T47D (cell line): ENCODE measurements around the gene FOXR1.

Source experiments
- DNase-seq, 2 experiments: peaks; one replicate each; pipeline versions ENCODE4 v3.0.0 to v3.0.0-alpha.2; 2011 to 2012; ENCODE audit warnings: low read depth in 1 of 2, low spot score in 1 of 2
- JUND ChIP-seq: IDR thresholded peaks from 2 replicates; pipeline ENCODE4 v1.6.1; 2012; ENCODE audit warnings: low read depth
- in situ Hi-C: cut with HindIII; loops from 2 replicates; pipeline ENCODE4 v1.10.0; 2016; ENCODE audit warnings: low sequenced_read_pairs, low pct_unique_long_range_greater_than_20kb

Gene FOXR1

GRCh38 chr11:118971646-118972045, at the start of gene FOXR1:
Gene FOXR1 (plus strand): TSS chr11:118971761. CDS start chr11:118971932, 171 bp downstream.
- no peak for DNase-seq
- in situ Hi-C loops, result no loop called here
- TF ChIP-seq JUND, result no peak

- peak; percentile 65 to 94 for DNase-seq
- in situ Hi-C loops, result no loop called here
- TF ChIP-seq JUND, result no peak
Measured at GRCh38 chr11:118921929-118922744, 49.4 kb upstream of the FOXR1 start.

- no peak for TF ChIP-seq JUND
- DNase-seq, result no peak
- in situ Hi-C loops, result no loop called here
Measured at GRCh38 chr11:118922745-118923627, 48.6 kb upstream of the FOXR1 start.

DNA sequence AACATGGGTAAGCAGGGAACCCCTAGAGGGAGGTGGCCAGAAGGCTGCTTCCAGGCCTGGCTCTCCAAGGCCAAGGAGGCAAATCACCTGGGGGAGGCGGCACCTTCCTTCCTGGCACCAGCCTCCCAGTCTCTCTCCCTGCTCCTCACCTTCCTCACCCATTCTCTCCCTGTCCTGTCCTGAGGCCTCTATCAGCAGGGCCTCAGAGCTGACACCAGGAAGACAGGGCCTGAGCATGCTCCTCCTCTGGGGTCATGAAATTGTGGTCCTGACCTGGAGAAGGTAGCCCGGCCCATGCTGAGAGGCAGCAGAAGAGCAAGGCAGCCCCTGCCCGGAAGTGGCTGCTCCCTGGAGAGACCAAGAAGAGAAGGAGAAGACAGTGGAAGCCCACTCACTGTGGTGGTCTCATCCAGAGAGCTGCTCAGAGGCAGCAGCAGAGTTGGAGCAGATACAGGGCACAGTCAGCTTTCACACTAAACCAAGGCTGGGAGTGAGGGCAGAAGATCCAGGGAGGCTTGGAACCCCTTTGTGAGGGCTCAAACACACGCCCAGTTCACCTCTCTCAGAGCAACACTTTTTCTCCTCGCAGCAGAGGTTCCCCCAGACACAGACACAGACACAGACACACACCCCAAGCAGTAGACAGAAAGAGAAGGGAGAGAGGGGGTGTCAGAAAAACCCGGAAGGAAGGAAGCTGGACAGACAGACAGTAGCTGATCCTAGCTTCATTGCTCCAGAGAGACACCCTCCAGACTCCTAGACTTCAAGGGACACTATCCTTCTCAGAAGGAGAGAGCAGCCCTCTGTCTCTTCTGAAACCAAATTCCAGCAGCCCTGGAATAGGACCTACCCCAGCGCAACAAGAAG, 47.6 kb upstream of the FOXR1 start:
- in situ Hi-C loops, result no loop called here

DNA sequence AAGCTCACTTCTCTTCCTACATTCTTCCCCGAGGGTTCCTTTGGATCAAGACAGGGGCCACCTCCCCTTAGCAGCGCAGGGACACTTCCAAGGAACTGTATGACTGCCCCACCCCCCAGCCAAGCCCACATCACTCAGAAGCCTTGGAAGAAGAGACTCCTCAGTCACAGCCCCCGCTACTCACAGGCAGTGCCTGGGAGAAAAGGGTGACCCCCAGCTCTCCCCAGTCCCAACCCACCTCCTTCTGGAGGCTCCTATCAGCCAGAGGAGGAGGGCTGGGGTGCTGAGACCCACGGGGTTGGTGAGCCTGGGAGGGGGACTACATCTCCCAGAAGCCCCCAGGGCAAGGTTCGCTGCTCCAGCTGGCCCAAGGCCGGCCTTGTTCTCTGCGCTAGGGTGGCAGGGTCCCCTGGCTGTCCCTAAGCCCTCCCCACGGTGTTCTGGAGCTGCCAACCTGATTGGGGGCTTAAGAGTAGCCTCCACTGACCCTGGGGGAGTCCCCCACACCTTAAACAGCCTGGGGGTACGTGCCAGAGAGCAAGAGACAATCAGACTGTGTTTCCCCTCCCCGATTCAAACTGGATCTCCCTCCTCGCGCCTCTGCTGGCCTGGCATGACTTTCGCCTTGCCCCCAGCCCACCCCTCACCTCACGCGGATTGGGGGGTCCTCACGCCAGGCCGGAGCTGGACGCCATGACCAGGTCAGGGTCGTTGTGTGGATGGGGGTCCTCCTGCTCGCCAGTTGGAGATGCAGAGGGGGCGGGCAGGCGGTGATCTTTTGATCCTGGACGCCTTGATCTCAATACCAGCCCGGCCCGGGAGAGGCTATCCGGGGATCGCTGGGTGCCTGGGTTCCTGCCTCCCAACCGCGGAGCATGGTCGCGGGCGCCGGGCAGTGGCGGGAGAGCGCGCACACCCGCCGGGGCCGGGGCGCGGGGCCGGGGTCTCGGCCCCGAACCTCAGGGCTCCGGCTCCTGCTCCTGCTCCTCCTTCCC, 46.7 kb upstream of the FOXR1 start:
- peak in 1 of 2 experiments; percentile 61 for DNase-seq
- TF ChIP-seq JUND, result no peak
- in situ Hi-C loops, result no loop called here

More for the DNA sequence above, 47.6 kb upstream of the FOXR1 start:
- no peak for TF ChIP-seq JUND
- DNase-seq, result peak in 1 of 2 experiments; percentile 52

DNA sequence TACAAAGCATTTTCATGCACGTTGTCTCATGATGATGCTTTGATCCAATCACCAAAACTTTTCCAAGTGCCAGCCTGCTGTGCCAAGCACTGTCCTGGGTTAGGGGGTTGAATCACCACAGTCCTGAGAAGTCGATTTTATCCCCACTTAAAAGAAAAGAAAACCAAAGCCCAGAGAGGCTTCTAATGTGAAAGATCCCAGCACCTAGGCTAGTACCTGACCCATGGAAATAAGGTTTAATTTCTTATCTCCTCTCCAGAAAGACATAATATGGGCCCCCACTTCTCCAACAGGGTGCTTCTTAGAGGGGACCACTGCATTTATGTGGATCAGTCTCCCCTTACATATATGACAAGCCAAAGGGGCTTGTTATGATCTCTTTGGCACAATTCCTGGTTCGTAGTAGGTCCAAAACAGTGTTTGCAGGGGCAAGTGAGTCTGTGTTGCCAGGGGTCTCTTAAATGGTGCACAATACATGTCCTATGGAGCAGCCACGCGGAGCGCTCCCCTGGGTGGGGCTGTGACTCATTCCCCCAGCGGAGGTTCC, 43.9 kb upstream of the FOXR1 start:
- no peak for TF ChIP-seq JUND
- no peak for DNase-seq
- in situ Hi-C loops, result no loop called here

DNA sequence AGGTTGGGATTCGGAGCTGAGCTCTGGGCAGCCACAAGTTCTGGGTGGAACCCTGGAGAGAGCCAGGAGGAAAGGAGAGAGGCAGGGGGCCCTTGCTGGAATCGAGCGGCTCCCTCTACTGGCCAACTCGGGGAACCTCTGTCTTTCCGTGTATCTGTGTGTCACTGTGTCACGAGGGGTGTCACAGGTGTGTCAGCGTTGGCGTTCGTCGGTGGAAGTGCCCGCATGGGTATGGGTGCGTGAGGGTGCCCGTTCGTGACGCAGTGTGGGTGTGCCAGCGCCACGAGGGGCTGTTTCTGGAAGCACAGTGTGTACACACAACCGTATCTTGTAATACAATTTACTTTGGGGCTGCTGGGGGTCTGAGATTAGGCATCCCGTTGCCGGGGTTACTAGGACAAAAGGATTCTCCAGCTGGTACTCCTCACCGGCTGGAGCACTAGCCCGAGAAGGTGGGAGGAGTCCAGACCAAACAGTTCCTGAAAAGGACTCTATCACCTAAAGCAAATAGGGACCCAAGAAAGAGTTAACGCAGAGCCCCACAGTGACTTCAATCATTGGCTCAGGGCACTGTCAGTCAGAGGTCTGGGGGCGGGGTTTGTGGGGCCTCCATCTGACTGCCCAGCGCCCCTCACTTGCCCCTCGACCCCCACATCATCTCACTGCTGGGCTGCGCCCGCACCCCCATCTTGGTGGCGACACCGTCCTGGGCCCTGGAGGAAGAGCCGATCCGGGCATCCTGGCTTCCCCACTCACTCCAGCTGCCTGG, 43.3 kb upstream of the FOXR1 start:
- in situ Hi-C loops, result no loop called here
- TF ChIP-seq JUND, result no peak
- DNase-seq, result peak; percentile 95 to 98

GRCh38 chr11:118928870-118929500, 42.6 kb upstream of the FOXR1 start:
- in situ Hi-C loops, result no loop called here
- DNase-seq, result peak in 1 of 2 experiments; percentile 82
- no peak for TF ChIP-seq JUND

DNA sequence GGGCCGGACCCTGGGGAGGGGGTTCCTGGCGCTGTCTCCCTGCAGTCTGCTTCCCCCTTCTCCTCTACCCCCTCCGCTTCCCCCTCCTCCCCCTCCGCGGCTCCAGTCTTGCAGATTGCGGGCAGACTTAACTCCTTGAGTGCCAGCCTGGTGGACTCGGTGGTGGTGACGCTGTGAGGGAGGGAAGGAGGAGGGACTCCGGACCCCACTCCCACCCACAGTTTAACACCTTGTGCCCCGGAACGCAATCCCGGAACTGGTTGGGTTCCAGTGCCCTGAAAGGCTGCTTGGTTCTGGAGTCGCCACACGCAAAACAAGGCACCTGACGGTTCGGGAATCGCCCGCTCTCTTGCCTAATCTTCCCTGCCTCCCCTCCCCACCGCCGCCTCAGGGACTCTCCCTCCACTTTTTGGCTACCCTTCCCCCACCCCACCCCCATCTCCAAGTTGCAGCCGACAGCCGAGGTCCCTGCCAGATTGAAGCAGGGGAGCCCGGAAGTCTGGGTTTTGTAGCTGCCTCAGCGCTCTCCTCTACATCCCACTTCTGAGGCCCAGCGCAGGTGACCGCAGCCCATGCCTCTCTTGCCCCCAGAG, 42.0 kb upstream of the FOXR1 start:
- in situ Hi-C loops, result no loop called here
- DNase-seq, result peak in 1 of 2 experiments; percentile 99
- no peak for TF ChIP-seq JUND
